Peyer's patch (tissue), 4 donors: ENCODE measurements around the gene REL. TPM values are rescaled to one million over a fixed set of nuclear protein-coding genes. Genes with fewer than 3 reads are reported as not detected.
"Not testable (repeated sequence)": the region's sequence is repeated elsewhere in the genome, so short reads cannot be mapped to it uniquely, and the experiment has no call there.

ENCODE experiments used
- DNase-seq, 3 donors: peaks; one replicate each; pipeline ENCODE4 v3.0.0-alpha.2; 2017 to 2019
- H3K27ac ChIP-seq, 4 donors: fragments of 200-600 bp; sonication (generic); one replicate each; pipeline ENCODE4 v1.5.1; 2016 to 2019
- H3K27me3 ChIP-seq, 2 donors: fragments of 200-600 bp; sonication (generic); one replicate each; pipeline ENCODE4 v1.5.1; 2019
- H3K36me3 ChIP-seq, 3 donors: fragments of 200-600 bp; sonication (generic); one replicate each; pipeline ENCODE4 v1.5.1; 2016 to 2019
- H3K4me1 ChIP-seq, 4 donors: fragments of 200-600 bp; sonication (generic); one replicate each; pipeline ENCODE4 v1.5.1; 2016 to 2019
- H3K4me3 ChIP-seq, 4 donors: fragments of 200-600 bp; sonication (generic); 1 replicate in 3 of 4; 2 replicates in 1 of 4; pipeline ENCODE4 v1.5.1; 2016 to 2019; ENCODE audit warnings: mild to moderate bottlenecking in 1 of 4
- H3K9me3 ChIP-seq, 4 donors: fragments of 200-600 bp; sonication (generic); one replicate each; pipeline ENCODE4 v1.5.1; 2016 to 2019; ENCODE audit warnings: mild to moderate bottlenecking in 1 of 4
- POLR2A ChIP-seq, 2 donors: fragments of 450-650 bp; IDR thresholded peaks; one replicate each; pipeline ENCODE4 v1.5.1; 2017; ENCODE audit warnings: antibody characterized with exemption in 2 of 2, mild to moderate bottlenecking in 2 of 2, moderate library complexity in 2 of 2
- total RNA-seq, 4 donors: library from RNA; depleted of rRNA; stranded (reverse); fragments of >200 nt; gene quantifications; one replicate each; pipeline ENCODE4 v1.1.0, GENCODE V29; 2016
- TF ChIP-seq, protein P1 (sequence below), 6 experiments: fragments of 450-650 bp in 4 of 6; fragments of 200-600 bp in 2 of 6; sonication (generic) in 1 of 6; IDR thresholded peaks; one replicate each; pipeline ENCODE4 v1.5.1; 2017 to 2019; ENCODE audit warnings: antibody characterized with exemption in 6 of 6, mild to moderate bottlenecking in 3 of 6, moderate library complexity in 1 of 6

Gene REL
- total RNA-seq, 4 donors from 2014 or later: 11.7 to 79.2 (median 16.7) TPM

GRCh38 chr2:60885683-60886082 lies 4.3 kb downstream of the REL start:
- no peaks in the 10 kb centered on the region for H3K27me3 ChIP-seq
- no peak overlapping the region for H3K4me3 ChIP-seq
- peaks cover 0 to 8% (median 0%) of the 10 kb centered on the region in 4 donors for H3K4me1 ChIP-seq
- no peaks in the 10 kb centered on the region for H3K36me3 ChIP-seq
- DNase-seq: no peak
- peak overlapping the region in 1 of 4 donors; percentile 99 for H3K27ac ChIP-seq
- no peaks in the 10 kb centered on the region for H3K9me3 ChIP-seq
- TF ChIP-seq, protein P1, sequence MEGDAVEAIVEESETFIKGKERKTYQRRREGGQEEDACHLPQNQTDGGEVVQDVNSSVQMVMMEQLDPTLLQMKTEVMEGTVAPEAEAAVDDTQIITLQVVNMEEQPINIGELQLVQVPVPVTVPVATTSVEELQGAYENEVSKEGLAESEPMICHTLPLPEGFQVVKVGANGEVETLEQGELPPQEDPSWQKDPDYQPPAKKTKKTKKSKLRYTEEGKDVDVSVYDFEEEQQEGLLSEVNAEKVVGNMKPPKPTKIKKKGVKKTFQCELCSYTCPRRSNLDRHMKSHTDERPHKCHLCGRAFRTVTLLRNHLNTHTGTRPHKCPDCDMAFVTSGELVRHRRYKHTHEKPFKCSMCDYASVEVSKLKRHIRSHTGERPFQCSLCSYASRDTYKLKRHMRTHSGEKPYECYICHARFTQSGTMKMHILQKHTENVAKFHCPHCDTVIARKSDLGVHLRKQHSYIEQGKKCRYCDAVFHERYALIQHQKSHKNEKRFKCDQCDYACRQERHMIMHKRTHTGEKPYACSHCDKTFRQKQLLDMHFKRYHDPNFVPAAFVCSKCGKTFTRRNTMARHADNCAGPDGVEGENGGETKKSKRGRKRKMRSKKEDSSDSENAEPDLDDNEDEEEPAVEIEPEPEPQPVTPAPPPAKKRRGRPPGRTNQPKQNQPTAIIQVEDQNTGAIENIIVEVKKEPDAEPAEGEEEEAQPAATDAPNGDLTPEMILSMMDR (IDR thresholded peaks at IDR 0.05): no peak
- no peak for TF ChIP-seq POLR2A (IDR thresholded peaks at IDR 0.05)

- TF ChIP-seq, protein P1 (IDR thresholded peaks at IDR 0.05): no peak
- no peak for TF ChIP-seq POLR2A (IDR thresholded peaks at IDR 0.05)
- Histone ChIP-seq H3K9me3 (no peaks in the 10 kb centered on the region), H3K4me1 (peaks cover 0 to 8% (median 0%) of the 10 kb centered on the region in 4 donors), H3K27me3 (no peaks in the 10 kb centered on the region), H3K4me3 (no peak overlapping the region), H3K27ac (no peak overlapping the region), H3K36me3 (no peaks in the 10 kb centered on the region)
- DNase-seq: no peak
These were observed 5.6 kb downstream of the REL start for GRCh38 chr2:60886991-60887390.

GRCh38 chr2:60888853-60889252 lies 7.5 kb downstream of the REL start:
- no peaks in the 10 kb centered on the region for H3K9me3 ChIP-seq
- H3K27me3 ChIP-seq: no peaks in the 10 kb centered on the region
- no peak overlapping the region for H3K27ac ChIP-seq
- no peak for DNase-seq
- no peak for TF ChIP-seq POLR2A (IDR thresholded peaks at IDR 0.05)
- TF ChIP-seq, protein P1 (IDR thresholded peaks at IDR 0.05): no peak
- peaks cover 0 to 15% (median 0%) of the 10 kb centered on the region in 3 donors for H3K36me3 ChIP-seq
- H3K4me3 ChIP-seq: no peak overlapping the region
- peaks cover 0 to 8% (median 0%) of the 10 kb centered on the region in 4 donors for H3K4me1 ChIP-seq

- H3K36me3 ChIP-seq: peaks cover 0 to 21% (median 0%) of the 10 kb centered on the region in 3 donors
- H3K9me3 ChIP-seq, H3K4me1 ChIP-seq, H3K27me3 ChIP-seq, H3K4me3 ChIP-seq, DNase-seq, H3K27ac ChIP-seq: not testable (repeated sequence)
These were observed 8.4 kb downstream of the REL start for GRCh38 chr2:60889581-60890392.

DNA sequence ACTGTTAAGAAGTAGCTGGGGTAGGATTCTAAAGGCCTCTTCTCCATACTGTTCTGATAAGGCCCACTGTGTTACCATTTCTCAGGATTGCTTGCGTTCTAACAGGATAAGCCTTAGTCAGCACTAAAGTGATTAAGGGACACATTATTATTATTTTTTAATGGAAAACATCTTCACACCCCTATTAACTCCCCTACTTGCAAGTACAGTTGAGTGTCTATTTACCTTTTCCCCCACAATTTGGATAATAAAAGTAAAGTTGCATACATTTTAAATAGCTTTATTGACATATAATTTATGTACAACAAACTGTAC lies 9.0 kb downstream of the REL start:
- no peak for DNase-seq
- no peak overlapping the region for H3K4me3 ChIP-seq
- peaks cover 0 to 26% (median 0%) of the 10 kb centered on the region in 3 donors for H3K36me3 ChIP-seq
- no peak for TF ChIP-seq POLR2A (IDR thresholded peaks at IDR 0.05)
- TF ChIP-seq, protein P1 (IDR thresholded peaks at IDR 0.05): no peak
- no peaks in the 10 kb centered on the region for H3K9me3 ChIP-seq
- no peak overlapping the region for H3K27ac ChIP-seq
- H3K4me1 ChIP-seq: peaks cover 0 to 8% (median 0%) of the 10 kb centered on the region in 4 donors
- no peaks in the 10 kb centered on the region for H3K27me3 ChIP-seq

GRCh38 chr2:60891180-60891579 lies 9.8 kb downstream of the REL start:
- TF ChIP-seq, protein P1 (IDR thresholded peaks at IDR 0.05): no peak
- TF ChIP-seq POLR2A (IDR thresholded peaks at IDR 0.05): no peak
- H3K27ac ChIP-seq: no peak overlapping the region
- H3K9me3 ChIP-seq: no peaks in the 10 kb centered on the region
- H3K4me3 ChIP-seq: no peak overlapping the region
- peaks cover 0 to 5% (median 0%) of the 10 kb centered on the region in 4 donors for H3K4me1 ChIP-seq
- DNase-seq: no peak
- H3K36me3 ChIP-seq: peaks cover 0 to 35% (median 2%) of the 10 kb centered on the region in 3 donors
- no peaks in the 10 kb centered on the region for H3K27me3 ChIP-seq
